ENCODE measurements around the gene LRP6.
"Not testable (repeated sequence)": the region's sequence is repeated elsewhere in the genome, so short reads cannot be mapped to it uniquely, and the experiment has no call there.

Gene LRP6

GRCh38 chr12:12266873-12267741, at the start of gene LRP6:
Gene LRP6, minus strand, starts transcription at chr12:12267044. Its CDS starts 309 bp downstream, at chr12:12266735.
- peak; percentile 97 for DNase-seq (ENCODE audit: low spot score)

- DNase-seq (ENCODE audit: low spot score) = no peak
Measured at GRCh38 chr12:12315838-12316237, 49.0 kb upstream of the LRP6 start.

GRCh38 chr12:12310695-12311094, 43.9 kb upstream of the LRP6 start:
- DNase-seq (ENCODE audit: low spot score) = not testable (repeated sequence)

GRCh38 chr12:12305568-12306300, 38.9 kb upstream of the LRP6 start:
- DNase-seq (ENCODE audit: low spot score) = no peak

- DNase-seq (ENCODE audit: low spot score) = no peak
Measured at GRCh38 chr12:12302976-12303375, 36.1 kb upstream of the LRP6 start.

- DNase-seq (ENCODE audit: low spot score) = no peak
Measured at GRCh38 chr12:12301122-12301521, 34.3 kb upstream of the LRP6 start.

- DNase-seq (ENCODE audit: low spot score) = no peak
Measured at GRCh38 chr12:12297201-12297830, 30.5 kb upstream of the LRP6 start.

GRCh38 chr12:12294215-12295005, 27.6 kb upstream of the LRP6 start:
- peak; percentile 64 for DNase-seq (ENCODE audit: low spot score)

GRCh38 chr12:12290206-12290605, 23.4 kb upstream of the LRP6 start:
- DNase-seq (ENCODE audit: low spot score) = no peak

GRCh38 chr12:12286441-12286840, 19.6 kb upstream of the LRP6 start:
- DNase-seq (ENCODE audit: low spot score) = no peak

GRCh38 chr12:12282761-12283425, 16.0 kb upstream of the LRP6 start:
- no peak for DNase-seq (ENCODE audit: low spot score)

- DNase-seq (ENCODE audit: low spot score) = no peak
Measured at GRCh38 chr12:12282202-12282601, 15.4 kb upstream of the LRP6 start.

- DNase-seq (ENCODE audit: low spot score) = no peak
Measured at GRCh38 chr12:12281134-12281533, 14.3 kb upstream of the LRP6 start.

GRCh38 chr12:12278899-12279298, 12.1 kb upstream of the LRP6 start:
- no peak for DNase-seq (ENCODE audit: low spot score)

GRCh38 chr12:12275874-12276273, 9.0 kb upstream of the LRP6 start:
- no peak for DNase-seq (ENCODE audit: low spot score)

GRCh38 chr12:12273291-12273957, 6.6 kb upstream of the LRP6 start:
- DNase-seq (ENCODE audit: low spot score) = no peak

GRCh38 chr12:12272869-12273268, 6.0 kb upstream of the LRP6 start:
- no peak for DNase-seq (ENCODE audit: low spot score)

GRCh38 chr12:12270226-12270625, 3.4 kb upstream of the LRP6 start:
- no peak for DNase-seq (ENCODE audit: low spot score)

GRCh38 chr12:12267742-12268200, 927 bp upstream of the LRP6 start:
- DNase-seq (ENCODE audit: low spot score) = no peak

- DNase-seq (ENCODE audit: low spot score) = no peak
Measured at GRCh38 chr12:12266389-12266872, 413 bp downstream of the LRP6 start.

Measured in ecto neural progenitor cell (in vitro differentiated cells).